T-cell (primary cell): Measurements from ENCODE around the gene DNAJC15. TPM values are rescaled to one million over a fixed set of nuclear protein-coding genes. Genes with fewer than 3 reads are reported as not detected.

Source experiments
- ATAC-seq, 4 experiments: fragments of 200-7000 bp in 3 of 4; fragments of 150-1000 bp in 1 of 4; cut with Tn5 transposase; replicated peaks in 1 of 4; 1 replicate in 3 of 4; 2 replicates in 1 of 4; pipeline ENCODE4 v1.10.0; 2021; ENCODE audit warnings: moderate library complexity in 3 of 4, mild to moderate bottlenecking in 2 of 4, moderate number of reproducible peaks in 1 of 4
- CTCF ChIA-PET, 2 donors: fragments of 300-600 bp; sonication (Branson Sonifier 250); formaldehyde crosslinking; loops; one replicate each; lab custom pipeline; 2022; ENCODE audit warnings: antibody characterized with exemption in 2 of 2; lab: Charles Lee
- POLR2A ChIA-PET, 2 donors: fragments of 300-600 bp; sonication (Branson Sonifier 250); formaldehyde crosslinking; loops; one replicate each; lab custom pipeline; 2022; ENCODE audit warnings: antibody characterized with exemption in 2 of 2; lab: Charles Lee
- DNase-seq, 35 experiments: peaks; one replicate each; pipeline versions ENCODE4 v3.0.0 to v3.0.0-alpha.2; 2013 to 2023
- H3K27ac ChIP-seq: one replicate; pipeline ENCODE4 v1.5.1; 2013; ENCODE audit warnings: low read length
- H3K27me3 ChIP-seq, 2 experiments: replicated peaks in 1 of 2; 1 replicate in 1 of 2; 2 replicates in 1 of 2; pipeline versions ENCODE4 v1.6.1 to v1.7.0; 2013; ENCODE audit warnings: low read length in 1 of 2, mixed read lengths in 1 of 2; ENCODE audit not compliant: control insufficient read depth in 2 of 2, insufficient read depth in 2 of 2; ENCODE audit errors: extremely low read depth in 1 of 2
- H3K36me3 ChIP-seq, 2 donors: 1 replicate in 1 of 2; 2 replicates in 1 of 2; pipeline versions ENCODE4 v1.6.1 to v1.7.0; 2013; ENCODE audit warnings: low read length in 1 of 2; ENCODE audit not compliant: control insufficient read depth in 2 of 2, insufficient read depth in 1 of 2; ENCODE audit errors: extremely low read depth in 1 of 2
- H3K4me1 ChIP-seq, 2 experiments: 1 replicate in 1 of 2; 2 replicates in 1 of 2; pipeline versions ENCODE4 v1.6.1 to v1.7.0; 2013; ENCODE audit warnings: low read length in 2 of 2, mixed read lengths in 1 of 2; ENCODE audit not compliant: insufficient read depth in 2 of 2, control insufficient read depth in 1 of 2; ENCODE audit errors: extremely low read depth in 1 of 2
- H3K4me3 ChIP-seq, 2 donors: 1 replicate in 1 of 2; 2 replicates in 1 of 2; pipeline versions ENCODE4 v1.5.1 to v1.7.0; 2013; ENCODE audit warnings: mild to moderate bottlenecking in 2 of 2, low read length in 1 of 2, moderate library complexity in 1 of 2; ENCODE audit not compliant: control insufficient read depth in 1 of 2; ENCODE audit errors: extremely low read depth in 1 of 2
- H3K9me3 ChIP-seq: 2 replicates; pipeline ENCODE4 v1.7.0; 2013
- H3K27ac Mint-ChIP-seq, 2 donors: one replicate each; pipeline ENCODE4 v1.8.0; 2020 to 2021; ENCODE audit warnings: mild to moderate bottlenecking in 2 of 2, mixed read lengths in 2 of 2
- H3K27me3 Mint-ChIP-seq, 2 donors: one replicate each; pipeline ENCODE4 v1.8.0; 2021 to 2022; ENCODE audit warnings: mixed read lengths in 2 of 2
- H3K36me3 Mint-ChIP-seq: one replicate; pipeline ENCODE4 v1.8.0; 2021; ENCODE audit warnings: mixed read lengths
- H3K4me1 Mint-ChIP-seq, 3 donors: one replicate each; pipeline ENCODE4 v1.8.0; 2020 to 2022; ENCODE audit warnings: mixed read lengths in 3 of 3, mild to moderate bottlenecking in 1 of 3
- H3K4me3 Mint-ChIP-seq, 3 donors: one replicate each; pipeline ENCODE4 v1.8.0; 2020 to 2022; ENCODE audit warnings: mild to moderate bottlenecking in 3 of 3, mixed read lengths in 3 of 3, moderate library complexity in 3 of 3
- H3K9me3 Mint-ChIP-seq, 3 donors: one replicate each; pipeline ENCODE4 v1.8.0; 2020 to 2022; ENCODE audit warnings: mixed read lengths in 3 of 3
- WGBS: methylation state at CpG from one replicate; pipeline ENCODE4 v1.1.5; 2013; ENCODE audit warnings: missing lambda C conversion rate; ENCODE audit not compliant: insufficient coverage; 5-methylcytosine and 5-hydroxymethylcytosine counted together
- total RNA-seq, 35 experiments: library from RNA in 6 of 35; stranded (reverse) in 6 of 35; fragments of 120-200 nt in 1 of 35; gene quantifications; one replicate each; pipeline versions ENCODE4 v1.2.1 to v1.2.4 and lab custom pipeline; 2013 to 2026

The DNAJC15 gene
- total RNA-seq, 5 donors from 2014 or later (not counting 1 experiment from before 2014, with no cell fraction given) = 4.4 to 10.8 (median 8.5) TPM

DNA sequence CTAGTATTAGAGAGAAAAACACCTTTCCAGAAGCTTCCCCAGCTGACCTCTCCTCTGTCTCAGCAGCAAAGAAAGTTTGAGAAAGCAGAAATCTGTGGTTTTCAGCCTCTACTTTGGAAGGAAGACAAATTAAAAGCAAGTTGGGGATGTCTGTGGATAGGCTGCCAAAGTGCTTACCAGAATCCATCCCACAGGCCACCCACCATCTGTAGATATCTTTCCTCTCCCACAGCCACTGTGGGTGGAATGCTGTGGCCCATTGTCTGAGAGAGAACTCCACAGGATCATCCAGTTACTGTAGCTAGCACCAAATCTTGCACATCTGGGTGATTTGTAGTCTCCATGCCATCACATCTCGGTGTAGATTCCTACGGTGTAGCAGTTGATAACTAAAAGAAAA lies 133.5 kb downstream of the DNAJC15 start:
- ChIA-PET POLR2A (no interaction called here), CTCF (no interaction called here)
- no peak overlapping the region for H3K4me3 ChIP-seq
- Mint-ChIP-seq H3K36me3 (no peaks in the 10 kb centered on the region), H3K27ac (no peak overlapping the region), H3K4me3 (no peak overlapping the region), H3K4me1 (no peaks in the 10 kb centered on the region), H3K9me3 (no peaks in the 10 kb centered on the region), H3K27me3 (peaks cover 3 to 4% of the 10 kb centered on the region in 2 donors)
- H3K36me3 ChIP-seq = no peaks in the 10 kb centered on the region
- no peaks in the 10 kb centered on the region for H3K9me3 ChIP-seq
- H3K27ac ChIP-seq = no peak overlapping the region
- DNase-seq (no peak), ATAC-seq (no peak)
- no CpG with 5 or more reads among the region's 2 CpGs for WGBS
- H3K27me3 ChIP-seq = peaks cover 0 to under 1% of the 10 kb centered on the region in 2 experiments
- H3K4me1 ChIP-seq = no peaks in the 10 kb centered on the region

DNA sequence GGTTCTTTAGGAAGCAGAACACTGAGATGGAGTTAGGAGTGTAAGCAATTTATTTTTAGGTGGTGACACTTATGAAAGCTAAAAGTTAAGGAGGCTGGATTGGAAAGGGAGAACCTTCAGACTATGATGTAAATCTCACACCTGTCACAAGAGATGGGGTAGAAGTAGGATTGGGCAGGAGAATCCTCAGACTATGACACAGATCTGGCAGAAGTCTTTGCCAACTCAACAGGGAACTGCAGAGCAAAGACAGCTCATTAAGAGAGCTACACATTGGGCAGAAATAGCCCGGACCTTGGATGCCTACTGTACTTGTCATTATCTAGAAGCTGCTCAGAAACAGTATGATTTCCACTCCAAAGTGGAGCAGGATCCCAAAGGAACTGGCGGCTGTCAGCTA lies 134.4 kb downstream of the DNAJC15 start:
- peaks cover 3 to 4% of the 10 kb centered on the region in 2 donors for H3K27me3 Mint-ChIP-seq
- CTCF ChIA-PET = interaction anchor here in 1 of 2 donors (0.6 kb wide), 1 partner anchor 143 kb away, joined by 3 read pairs; no protein-coding TSS in a partner anchor
- Histone ChIP-seq H3K9me3 (no peaks in the 10 kb centered on the region), H3K4me1 (no peaks in the 10 kb centered on the region), H3K36me3 (no peaks in the 10 kb centered on the region), H3K4me3 (no peak overlapping the region), H3K27ac (no peak overlapping the region), H3K27me3 (no peaks in the 10 kb centered on the region)
- POLR2A ChIA-PET = no interaction called here
- DNase-seq (no peak), ATAC-seq (no peak)
- H3K36me3 Mint-ChIP-seq = no peaks in the 10 kb centered on the region
- 0% methylated on average over 1 of the region's 2 CpGs for WGBS
- no peak overlapping the region for H3K4me3 Mint-ChIP-seq
- no peak overlapping the region for H3K27ac Mint-ChIP-seq
- H3K9me3 Mint-ChIP-seq = no peaks in the 10 kb centered on the region
- no peaks in the 10 kb centered on the region for H3K4me1 Mint-ChIP-seq

DNA sequence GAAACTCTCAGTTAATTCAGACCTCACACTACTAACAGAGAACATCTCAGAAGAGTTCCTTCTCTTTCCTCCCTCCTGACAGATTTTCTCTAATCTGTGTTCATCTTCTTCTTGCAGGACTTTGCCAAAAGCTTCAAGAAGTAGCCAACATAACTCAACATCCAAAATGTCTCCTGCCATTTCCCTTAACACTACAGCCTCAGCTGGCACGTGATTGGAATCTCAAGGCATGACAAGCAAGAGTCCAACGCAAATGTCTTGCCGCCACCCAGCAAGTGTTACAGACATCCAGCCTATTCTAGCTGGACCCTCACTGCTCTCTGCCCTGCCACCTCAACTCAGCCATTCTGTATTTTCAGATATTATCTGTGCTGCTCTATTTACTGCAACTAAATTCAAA lies 135.1 kb downstream of the DNAJC15 start:
- no peaks in the 10 kb centered on the region for H3K9me3 Mint-ChIP-seq
- H3K36me3 Mint-ChIP-seq = no peaks in the 10 kb centered on the region
- ATAC-seq = no peak
- no peaks in the 10 kb centered on the region for H3K36me3 ChIP-seq
- peaks cover 0 to 4% of the 10 kb centered on the region in 2 donors for H3K27me3 Mint-ChIP-seq
- H3K4me1 Mint-ChIP-seq = no peaks in the 10 kb centered on the region
- H3K27me3 ChIP-seq = no peaks in the 10 kb centered on the region
- H3K9me3 ChIP-seq = no peaks in the 10 kb centered on the region
- ChIA-PET POLR2A (no interaction called here), CTCF (no interaction called here)
- no peak overlapping the region for H3K4me3 ChIP-seq
- no peak for DNase-seq
- H3K27ac ChIP-seq = no peak overlapping the region
- H3K4me3 Mint-ChIP-seq = no peak overlapping the region
- no peaks in the 10 kb centered on the region for H3K4me1 ChIP-seq
- WGBS = 90% methylated on average over 3 of the region's 3 CpGs
- H3K27ac Mint-ChIP-seq = no peak overlapping the region

DNA sequence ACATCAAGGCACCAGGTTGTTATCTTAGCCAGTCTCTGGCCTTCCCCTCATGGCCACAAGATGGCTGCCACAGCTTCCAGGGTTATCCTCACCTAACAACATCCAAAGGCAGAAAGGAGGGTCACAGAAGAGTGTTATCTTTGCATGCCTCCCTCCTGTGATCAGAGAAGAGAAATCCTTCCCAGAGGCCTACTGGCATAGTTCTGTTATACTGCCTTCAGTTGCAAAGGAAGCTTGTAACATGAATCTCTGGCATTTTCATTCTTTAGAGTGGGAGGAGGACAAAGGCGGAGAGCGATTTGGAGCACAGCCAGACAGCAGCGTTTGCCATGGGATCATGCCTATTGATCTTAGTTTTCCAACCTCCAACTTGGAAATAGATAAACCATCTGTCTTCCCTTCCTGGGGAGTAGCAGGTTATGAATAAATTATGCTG lies 135.7 kb downstream of the DNAJC15 start:
- no peak overlapping the region for H3K27ac Mint-ChIP-seq
- DNase-seq (no peak), ATAC-seq (no peak)
- H3K27me3 Mint-ChIP-seq = peaks cover 0 to 4% of the 10 kb centered on the region in 2 donors
- no CpG with 5 or more reads among the region's 3 CpGs for WGBS
- no peaks in the 10 kb centered on the region for H3K9me3 Mint-ChIP-seq
- no peaks in the 10 kb centered on the region for H3K4me1 Mint-ChIP-seq
- H3K4me1 ChIP-seq = no peaks in the 10 kb centered on the region
- no peak overlapping the region for H3K27ac ChIP-seq
- H3K27me3 ChIP-seq = no peaks in the 10 kb centered on the region
- POLR2A ChIA-PET = no interaction called here
- no peak overlapping the region for H3K4me3 Mint-ChIP-seq
- H3K9me3 ChIP-seq = no peaks in the 10 kb centered on the region
- CTCF ChIA-PET = no interaction called here
- no peak overlapping the region for H3K4me3 ChIP-seq
- H3K36me3 ChIP-seq = no peaks in the 10 kb centered on the region
- H3K36me3 Mint-ChIP-seq = no peaks in the 10 kb centered on the region

Other genes with a start within 250 kb of the DNAJC15 start
- gene FAM216B, start 242.0 kb upstream of the DNAJC15 start, total RNA-seq = not detected
- gene EPSTI1, start 31.3 kb upstream of the DNAJC15 start, total RNA-seq = 10 to 100 TPM; 15.3 to 29.9 (median 28.5) TPM